Epithelial cell of umbilical artery (primary cell): Measurements from ENCODE around the gene MASP2. TPM values are rescaled to one million over a fixed set of nuclear protein-coding genes. Genes with fewer than 3 reads are reported as not detected.

ENCODE experiments used
- total RNA-seq: library from RNA; depleted of rRNA; stranded (reverse); fragments of >200 nt; gene quantifications from 2 replicates; pipeline ENCODE4 v1.2.3, GENCODE V29; 2014

MASP2 gene
- total RNA-seq, result not detected in 2 replicates

DNA sequence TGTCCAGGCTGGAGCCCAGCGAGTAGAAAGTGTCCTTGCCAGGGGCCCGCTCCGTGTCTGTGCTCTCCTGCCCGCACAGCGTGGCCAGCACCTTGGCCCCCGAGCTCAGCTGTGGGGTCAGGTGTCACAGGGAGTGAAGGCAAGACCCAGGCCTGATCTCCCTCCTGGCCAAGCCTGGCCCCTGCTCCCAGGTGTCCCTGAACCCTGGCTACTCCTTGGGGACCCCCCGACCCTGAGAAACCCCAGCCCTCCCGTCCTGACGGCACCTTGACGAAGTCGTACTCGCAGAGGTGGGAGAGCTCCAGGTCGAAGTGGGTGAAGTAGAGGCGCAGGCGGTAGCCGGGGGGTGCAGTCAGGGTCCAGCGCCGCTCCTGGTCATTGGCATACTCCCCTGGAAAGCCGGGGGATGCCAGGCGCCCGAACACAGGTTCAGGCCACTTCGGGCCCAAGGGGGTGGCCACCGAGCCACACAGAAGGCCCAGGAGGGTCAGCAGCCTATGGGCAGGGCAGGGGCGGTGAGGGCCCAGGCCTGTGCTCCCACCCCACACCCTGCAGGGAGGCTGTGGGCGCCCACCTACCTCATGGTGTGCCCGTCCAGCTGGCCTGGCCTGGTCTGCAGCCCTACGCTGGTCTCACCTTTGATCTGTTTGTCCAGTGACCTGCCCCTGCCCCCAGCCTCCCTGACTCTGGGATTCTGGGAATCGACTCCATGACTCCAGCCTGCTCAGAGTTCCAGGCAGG is at the start of gene MASP2:
Gene MASP2, minus strand, starts transcription at position 615 of the 741 bp plus-strand sequence. Its CDS starts 32 bp downstream, at position 583.

GRCh38 chr1:11059968-11060830 is 13.2 kb upstream of the MASP2 start, which contains the start of gene SRM:
Gene SRM, minus strand, starts transcription at chr1:11060018. Its CDS starts 75 bp downstream, at chr1:11059943.

DNA sequence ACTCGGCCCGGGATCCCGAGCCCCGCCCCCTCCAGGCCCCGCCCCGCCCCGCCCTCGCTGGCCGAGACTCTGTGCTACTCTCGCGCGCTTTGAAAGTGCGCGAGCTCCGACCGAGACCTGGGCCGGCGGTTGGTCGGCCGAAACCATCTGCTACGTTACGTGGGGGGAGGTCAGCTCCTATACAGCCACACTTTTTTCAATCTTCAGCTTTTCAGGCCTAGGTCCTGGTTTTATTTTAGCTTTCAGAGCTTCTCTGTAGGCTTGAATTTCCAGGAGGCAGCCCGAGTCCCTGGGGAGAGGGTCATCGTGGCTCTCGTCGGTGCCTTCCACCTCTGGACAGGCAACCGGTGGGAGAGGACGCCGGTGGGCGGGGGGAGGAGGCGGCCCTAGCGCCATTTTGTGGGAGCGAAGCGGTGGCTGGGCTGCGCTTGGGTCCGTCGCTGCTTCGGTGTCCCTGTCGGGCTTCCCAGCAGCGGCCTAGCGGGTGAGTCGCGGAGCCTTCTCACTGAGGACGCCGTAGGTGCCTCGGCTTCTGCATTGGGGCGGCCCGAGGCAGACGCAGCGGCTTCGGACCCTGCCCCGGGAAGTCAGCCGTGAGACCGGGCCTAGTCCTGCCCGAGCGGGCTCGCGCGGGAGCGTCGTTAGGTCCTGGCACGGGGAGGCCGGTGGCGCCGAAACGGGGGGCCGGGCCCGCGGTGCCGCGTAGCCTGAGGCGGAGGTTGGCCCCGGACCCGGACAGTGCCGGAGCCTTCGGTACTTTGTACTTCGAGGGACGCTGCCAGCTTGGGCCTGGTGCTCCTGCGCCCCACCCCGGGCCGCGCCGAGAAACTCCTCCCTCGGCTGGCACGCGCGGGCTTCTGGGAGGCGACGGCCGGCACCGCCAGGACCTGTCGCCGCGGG is 34.5 kb downstream of the MASP2 start, which contains the start of gene TARDBP:
Gene TARDBP, plus strand, starts transcription at position 395 of the 900 bp plus-strand sequence. CDS start 1,074 bp downstream, outside the sequence.

Other genes starting within 250 kb of the MASP2 start
- 116 and 125 TPM in 2 replicates for gene TARDBP, start 34.6 kb downstream of the MASP2 start, total RNA-seq
- gene SRM, start 12.8 kb upstream of the MASP2 start, total RNA-seq, result 13.3 and 14.6 TPM in 2 replicates
- gene EXOSC10, start 52.6 kb upstream of the MASP2 start, total RNA-seq, result 45.8 and 48.0 TPM in 2 replicates
- gene ANGPTL7, start 142.1 kb upstream of the MASP2 start, total RNA-seq, result not detected in 2 replicates
- 28.9 and 35.6 TPM in 2 replicates for gene MTOR, start 215.3 kb upstream of the MASP2 start, total RNA-seq
- gene UBIAD1, start 226.0 kb upstream of the MASP2 start, total RNA-seq, result 6.2 and 10.0 TPM in 2 replicates